SK-N-SH treated with all-trans-retinoic acid at 6 μM for 48 hours (cell line): ENCODE results near the gene CYP2S1.

ENCODE experiments used
- RARB ChIP-seq: fragments of 250-450 bp; sonication (Bioruptor Pico); IDR thresholded peaks from 2 replicates; pipeline ENCODE4 v1.8.0; 2021; ENCODE audit warnings: mild to moderate bottlenecking, moderate library complexity
- TF ChIP-seq, protein P1 (sequence below): fragments of 250-450 bp; sonication (Bioruptor Pico); IDR thresholded peaks from 2 replicates; pipeline ENCODE4 v1.5.1; 2020; ENCODE audit warnings: low read depth, mild to moderate bottlenecking, moderate library complexity
- TF ChIP-seq, protein P2 (sequence below): fragments of 250-450 bp; sonication (Bioruptor Pico); IDR thresholded peaks from 2 replicates; pipeline ENCODE4 v1.8.0; 2020; ENCODE audit warnings: mild to moderate bottlenecking, moderate library complexity, borderline replicate concordance
- TF ChIP-seq, protein P3 (sequence below): fragments of 250-450 bp; sonication (Bioruptor Pico); IDR thresholded peaks from 2 replicates; pipeline ENCODE4 v1.8.0; 2021; ENCODE audit warnings: low read depth, mild to moderate bottlenecking, moderate library complexity, borderline replicate concordance

DNA sequence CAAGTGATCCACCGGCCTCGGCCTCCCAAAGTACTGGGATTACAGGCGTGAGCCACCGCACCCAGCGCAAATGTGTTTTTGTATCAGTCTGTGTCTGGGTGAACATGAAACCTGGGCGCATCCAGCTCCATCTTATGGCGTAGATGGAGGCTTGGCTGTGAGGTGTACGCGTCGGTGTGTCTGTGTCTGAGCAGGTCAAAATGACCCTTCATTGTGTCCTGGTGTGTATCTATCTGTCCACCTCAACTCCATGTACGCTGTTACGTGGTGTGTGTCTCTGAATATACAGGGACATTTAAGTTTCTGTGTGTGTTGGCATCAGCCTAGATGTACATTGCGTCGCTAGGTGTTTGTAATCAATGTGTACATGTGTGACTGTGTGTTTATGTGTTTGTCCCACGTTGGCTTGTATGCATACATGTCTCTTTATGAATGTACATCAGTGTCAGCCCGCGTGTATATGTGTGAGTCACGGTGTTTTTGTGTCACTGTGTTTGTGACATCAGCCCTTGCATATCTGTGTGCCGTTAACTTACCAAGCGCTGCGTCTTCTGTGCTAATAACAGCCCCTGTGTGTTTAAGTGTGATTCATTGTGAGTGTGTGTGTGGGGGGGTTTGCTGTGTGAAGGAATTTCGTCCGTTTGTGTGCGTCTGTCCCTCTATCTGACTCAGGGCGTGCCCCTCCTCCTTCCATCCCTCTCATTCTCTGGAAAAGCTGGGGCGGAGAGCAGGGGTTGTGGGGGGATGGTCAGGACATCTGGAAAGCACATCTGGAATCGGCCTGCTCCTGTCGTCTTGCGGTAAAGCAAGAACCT is 32.4 kb downstream of the CYP2S1 start:
- TF ChIP-seq, protein P1, sequence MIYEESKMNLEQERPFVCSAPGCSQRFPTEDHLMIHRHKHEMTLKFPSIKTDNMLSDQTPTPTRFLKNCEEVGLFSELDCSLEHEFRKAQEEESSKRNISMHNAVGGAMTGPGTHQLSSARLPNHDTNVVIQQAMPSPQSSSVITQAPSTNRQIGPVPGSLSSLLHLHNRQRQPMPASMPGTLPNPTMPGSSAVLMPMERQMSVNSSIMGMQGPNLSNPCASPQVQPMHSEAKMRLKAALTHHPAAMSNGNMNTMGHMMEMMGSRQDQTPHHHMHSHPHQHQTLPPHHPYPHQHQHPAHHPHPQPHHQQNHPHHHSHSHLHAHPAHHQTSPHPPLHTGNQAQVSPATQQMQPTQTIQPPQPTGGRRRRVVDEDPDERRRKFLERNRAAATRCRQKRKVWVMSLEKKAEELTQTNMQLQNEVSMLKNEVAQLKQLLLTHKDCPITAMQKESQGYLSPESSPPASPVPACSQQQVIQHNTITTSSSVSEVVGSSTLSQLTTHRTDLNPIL, result no peak
- TF ChIP-seq, protein P2, sequence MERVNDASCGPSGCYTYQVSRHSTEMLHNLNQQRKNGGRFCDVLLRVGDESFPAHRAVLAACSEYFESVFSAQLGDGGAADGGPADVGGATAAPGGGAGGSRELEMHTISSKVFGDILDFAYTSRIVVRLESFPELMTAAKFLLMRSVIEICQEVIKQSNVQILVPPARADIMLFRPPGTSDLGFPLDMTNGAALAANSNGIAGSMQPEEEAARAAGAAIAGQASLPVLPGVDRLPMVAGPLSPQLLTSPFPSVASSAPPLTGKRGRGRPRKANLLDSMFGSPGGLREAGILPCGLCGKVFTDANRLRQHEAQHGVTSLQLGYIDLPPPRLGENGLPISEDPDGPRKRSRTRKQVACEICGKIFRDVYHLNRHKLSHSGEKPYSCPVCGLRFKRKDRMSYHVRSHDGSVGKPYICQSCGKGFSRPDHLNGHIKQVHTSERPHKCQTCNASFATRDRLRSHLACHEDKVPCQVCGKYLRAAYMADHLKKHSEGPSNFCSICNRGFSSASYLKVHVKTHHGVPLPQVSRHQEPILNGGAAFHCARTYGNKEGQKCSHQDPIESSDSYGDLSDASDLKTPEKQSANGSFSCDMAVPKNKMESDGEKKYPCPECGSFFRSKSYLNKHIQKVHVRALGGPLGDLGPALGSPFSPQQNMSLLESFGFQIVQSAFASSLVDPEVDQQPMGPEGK (CRISPR knock-in tag), result no peak
- no peak for TF ChIP-seq RARB
- TF ChIP-seq, protein P3, sequence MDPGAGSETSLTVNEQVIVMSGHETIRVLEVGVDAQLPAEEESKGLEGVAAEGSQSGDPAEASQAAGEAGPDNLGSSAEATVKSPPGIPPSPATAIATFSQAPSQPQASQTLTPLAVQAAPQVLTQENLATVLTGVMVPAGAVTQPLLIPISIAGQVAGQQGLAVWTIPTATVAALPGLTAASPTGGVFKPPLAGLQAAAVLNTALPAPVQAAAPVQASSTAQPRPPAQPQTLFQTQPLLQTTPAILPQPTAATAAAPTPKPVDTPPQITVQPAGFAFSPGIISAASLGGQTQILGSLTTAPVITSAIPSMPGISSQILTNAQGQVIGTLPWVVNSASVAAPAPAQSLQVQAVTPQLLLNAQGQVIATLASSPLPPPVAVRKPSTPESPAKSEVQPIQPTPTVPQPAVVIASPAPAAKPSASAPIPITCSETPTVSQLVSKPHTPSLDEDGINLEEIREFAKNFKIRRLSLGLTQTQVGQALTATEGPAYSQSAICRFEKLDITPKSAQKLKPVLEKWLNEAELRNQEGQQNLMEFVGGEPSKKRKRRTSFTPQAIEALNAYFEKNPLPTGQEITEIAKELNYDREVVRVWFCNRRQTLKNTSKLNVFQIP, result no peak
